Central memory CD4-positive, alpha-beta T cell (primary cell): ENCODE data around the gene ATP8B1.

ENCODE experiments used
- DNase-seq: peaks from one replicate; pipeline ENCODE4 v3.0.0; 2022

ATP8B1 gene

GRCh38 chr18:57715073-57715472, 88.0 kb downstream of the ATP8B1 start:
- DNase-seq, result no peak

DNA sequence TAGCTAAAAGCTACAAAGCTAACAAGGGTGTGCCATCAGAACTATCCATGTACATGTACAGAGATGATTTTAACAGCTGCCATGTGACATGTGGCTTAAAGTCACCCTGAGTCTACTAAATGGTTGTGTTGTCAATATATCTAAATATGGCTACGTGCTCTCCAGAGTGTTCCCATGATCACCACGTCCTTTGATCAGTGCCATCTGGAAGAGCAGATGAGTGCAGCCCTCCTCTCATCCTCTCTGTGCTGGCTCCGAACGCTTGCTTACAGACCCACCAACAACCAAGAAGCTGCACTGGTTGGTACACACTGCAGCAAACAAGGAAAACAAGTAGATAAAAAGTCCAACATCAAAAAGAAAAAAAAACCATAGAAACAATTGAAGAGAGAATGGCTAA, 92.9 kb downstream of the ATP8B1 start:
- DNase-seq, result no peak

- no peak for DNase-seq
Measured at GRCh38 chr18:57709335-57709734, 93.8 kb downstream of the ATP8B1 start.

DNA sequence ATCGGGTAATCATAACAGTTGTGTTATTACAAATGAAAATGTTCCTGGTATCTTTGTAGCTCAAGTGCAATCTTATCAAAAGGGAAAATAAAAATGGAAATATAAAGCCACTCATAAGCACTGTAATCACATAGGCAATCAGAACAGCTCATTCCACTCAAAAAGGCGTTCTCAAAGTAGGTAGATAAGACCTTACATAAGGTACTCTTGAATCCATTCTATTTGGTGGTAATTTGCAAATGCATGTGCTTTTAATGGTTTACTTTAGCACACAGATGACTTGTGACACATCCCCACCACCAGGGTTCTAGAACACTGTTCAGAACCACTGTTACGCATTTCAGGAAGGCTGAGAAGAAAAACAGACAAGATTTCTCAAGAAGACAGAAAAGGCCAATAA, 94.8 kb downstream of the ATP8B1 start:
- no peak for DNase-seq

DNA sequence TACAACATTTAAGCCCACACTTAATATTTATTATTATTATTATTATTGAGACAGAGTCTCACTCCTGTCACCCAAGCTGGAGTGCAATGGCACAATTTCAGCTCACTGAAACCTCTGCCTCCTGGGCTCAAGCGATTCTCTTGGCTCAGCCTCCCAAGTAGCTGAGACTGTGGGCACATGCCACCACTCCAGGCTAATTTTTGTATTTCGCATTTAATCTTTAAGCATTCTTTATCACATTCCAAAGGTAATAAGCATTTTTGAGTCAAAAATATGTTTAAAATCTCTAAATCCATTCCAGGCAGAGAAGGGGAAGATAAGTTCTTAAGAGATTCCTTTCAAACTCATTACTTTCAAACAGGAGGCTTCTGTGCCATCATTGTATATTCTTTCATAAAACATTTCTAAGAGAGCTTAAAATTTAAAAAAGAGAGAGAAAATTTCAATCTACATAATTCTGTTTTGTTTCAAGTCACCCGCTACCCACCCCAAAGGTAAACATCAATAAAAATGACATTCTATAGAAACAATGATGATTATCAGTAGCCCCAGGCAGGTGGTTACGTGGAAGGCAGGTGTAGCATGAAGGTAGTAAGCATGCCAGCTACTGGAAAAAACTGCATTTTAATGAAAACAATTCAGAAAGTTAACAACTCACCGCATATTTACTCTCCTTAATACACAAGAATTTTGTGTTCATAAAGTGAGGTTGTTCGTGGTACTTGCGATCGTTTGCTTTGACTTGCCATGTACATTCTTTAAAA, 97.1 kb downstream of the ATP8B1 start:
- no peak for DNase-seq

DNA sequence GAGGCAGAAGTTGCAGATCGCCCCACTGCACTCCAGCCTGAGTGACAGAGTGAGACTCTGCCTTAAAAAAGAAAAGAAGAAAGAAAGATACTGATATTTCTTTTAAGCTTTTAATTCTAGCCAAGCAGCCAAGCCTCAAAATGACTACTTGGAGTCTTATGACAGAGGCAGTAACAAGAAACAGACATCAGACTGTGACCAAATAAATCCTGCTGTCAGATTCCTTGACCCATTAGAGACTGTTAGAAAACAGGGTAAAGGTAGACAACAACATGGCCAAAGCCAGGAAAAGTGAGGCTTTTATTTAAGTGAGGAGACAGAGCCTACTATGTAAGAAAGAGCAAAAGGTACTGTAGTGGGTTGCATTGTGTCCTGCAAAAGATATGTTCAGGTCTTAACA, 98.1 kb downstream of the ATP8B1 start:
- DNase-seq, result no peak

DNA sequence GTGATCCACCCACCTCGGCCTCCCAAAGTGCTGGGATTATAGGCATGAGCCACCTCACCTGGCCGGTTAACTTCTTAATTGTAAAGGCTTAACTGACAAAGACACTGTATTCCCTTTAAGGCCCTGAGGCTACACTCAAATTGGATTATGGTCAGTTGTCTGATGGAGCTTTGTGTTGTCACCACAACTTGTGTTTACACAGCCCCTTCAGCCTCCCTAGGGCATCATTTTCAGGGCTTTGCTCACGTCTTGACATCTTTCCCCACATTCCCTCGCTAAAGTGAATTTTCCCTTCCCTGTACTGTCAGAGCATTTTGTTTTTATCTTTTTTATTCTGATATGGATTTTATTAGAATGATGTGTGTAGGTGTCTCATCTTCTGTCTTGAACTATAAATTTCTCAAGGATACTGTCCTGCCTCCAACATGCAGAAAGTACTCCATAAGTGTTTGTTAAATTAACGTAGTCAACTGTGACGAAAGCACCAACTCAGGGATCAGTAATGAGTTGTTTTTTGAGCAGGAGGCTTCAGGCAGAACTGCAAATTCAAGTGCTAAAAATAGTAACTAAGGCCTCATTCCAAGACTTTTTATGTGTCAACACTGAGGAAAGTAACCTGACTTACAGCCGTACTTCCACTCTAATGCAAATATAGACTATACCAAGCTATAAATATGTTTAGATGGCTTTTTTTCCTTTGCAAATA, 104.4 kb downstream of the ATP8B1 start:
- no peak for DNase-seq

DNA sequence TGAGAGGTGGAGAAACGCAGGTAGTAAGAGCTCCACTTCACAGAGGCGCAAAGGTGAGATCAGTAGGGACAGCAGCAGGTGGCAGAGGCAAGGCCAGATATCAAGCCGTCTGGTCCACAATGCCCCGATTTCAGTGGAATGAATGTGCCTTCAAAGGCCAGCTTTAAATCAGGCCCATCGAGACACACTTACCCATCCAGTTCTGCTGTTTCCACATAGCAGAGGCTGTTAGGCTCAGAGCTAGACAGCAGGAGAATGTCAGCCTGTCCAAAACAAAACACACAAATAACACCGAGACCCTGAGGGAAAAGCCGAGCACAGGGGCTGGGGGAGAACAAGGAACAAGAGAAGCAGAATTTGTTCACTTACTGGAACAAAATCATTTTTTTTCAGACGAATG, 105.7 kb downstream of the ATP8B1 start:
- DNase-seq, result no peak

GRCh38 chr18:57696271-57696670, 106.8 kb downstream of the ATP8B1 start:
- DNase-seq, result no peak

DNA sequence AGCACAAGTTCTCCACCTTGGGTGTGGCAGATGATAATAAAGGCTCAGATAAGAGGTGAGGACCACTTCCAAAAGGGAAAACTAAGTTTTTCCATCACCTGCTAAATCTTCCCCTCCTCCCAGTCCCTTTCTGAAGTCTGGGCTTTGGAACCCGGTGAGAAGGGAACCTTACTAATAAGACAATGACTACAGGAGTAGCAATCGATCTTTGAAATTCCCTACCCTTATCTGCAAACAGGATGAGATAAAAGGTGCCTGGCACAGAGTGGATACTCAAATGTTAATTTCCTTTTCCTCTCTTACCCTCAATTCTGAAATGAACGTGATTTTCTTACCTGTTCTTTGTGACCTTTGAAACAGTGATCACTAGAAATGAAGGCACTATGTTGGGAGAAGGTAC, 111.8 kb downstream of the ATP8B1 start:
- DNase-seq, result no peak

- DNase-seq, result no peak
Measured at GRCh38 chr18:57687970-57688369, 115.1 kb downstream of the ATP8B1 start.

DNA sequence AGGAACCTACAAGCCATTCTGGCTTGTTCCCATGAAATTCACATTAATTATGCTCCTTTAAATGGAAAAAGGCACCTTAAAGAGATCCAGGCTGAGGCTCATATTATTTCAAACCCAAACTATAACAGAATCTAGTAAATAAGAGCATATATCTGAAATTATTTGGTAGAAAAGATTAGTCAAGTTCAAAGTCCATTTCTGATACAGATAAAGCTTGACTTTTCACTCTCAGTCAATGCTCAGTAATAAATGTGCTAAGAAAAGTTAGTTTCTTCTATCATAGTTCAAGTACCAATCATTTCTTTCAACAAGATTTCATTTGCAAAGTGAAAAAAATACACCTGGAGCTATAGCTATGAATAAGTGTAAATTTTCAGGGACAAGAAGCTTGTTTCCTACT, 119.6 kb downstream of the ATP8B1 start:
- no peak for DNase-seq

- no peak for DNase-seq
Measured at GRCh38 chr18:57677262-57678211, 125.6 kb downstream of the ATP8B1 start.

- no peak for DNase-seq
Measured at GRCh38 chr18:57674891-57675290, 128.2 kb downstream of the ATP8B1 start.

GRCh38 chr18:57670046-57670445, 133.1 kb downstream of the ATP8B1 start:
- no peak for DNase-seq

GRCh38 chr18:57668021-57668420, 135.1 kb downstream of the ATP8B1 start:
- DNase-seq, result no peak

DNA sequence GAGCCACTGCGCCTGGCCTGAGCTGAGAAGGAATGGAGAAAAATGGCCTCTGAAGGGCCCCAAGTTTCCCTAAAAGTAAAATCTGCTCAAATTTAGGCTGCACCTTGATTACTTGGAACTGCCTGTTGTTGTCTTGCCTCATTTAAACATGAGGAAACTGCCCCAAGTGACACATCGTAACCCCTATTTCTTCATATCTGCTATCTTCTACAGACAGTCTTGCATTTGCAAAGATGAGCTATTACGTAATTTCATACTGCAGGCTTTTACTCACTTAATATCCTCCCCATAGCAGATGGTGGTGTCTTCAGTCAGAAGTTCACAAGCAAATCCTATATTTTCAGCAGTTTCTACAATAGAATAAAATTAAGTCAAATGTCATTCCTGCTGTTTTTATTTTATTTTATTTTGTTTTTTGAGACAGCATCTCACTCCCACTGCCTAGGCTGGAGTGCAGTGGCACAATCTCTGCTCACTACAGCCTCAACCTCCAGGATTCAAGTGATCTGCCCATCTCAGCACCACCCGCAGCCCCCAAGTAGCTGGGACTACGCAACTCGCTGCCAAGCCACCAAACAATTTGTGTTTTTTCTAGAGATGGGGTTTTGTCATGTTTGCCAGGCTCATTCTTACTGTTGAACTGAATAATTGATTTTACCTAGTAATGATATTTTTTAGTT, 136.2 kb downstream of the ATP8B1 start:
- DNase-seq, result no peak

- no peak for DNase-seq
Measured at GRCh38 chr18:57664568-57665165, 138.4 kb downstream of the ATP8B1 start.

DNA sequence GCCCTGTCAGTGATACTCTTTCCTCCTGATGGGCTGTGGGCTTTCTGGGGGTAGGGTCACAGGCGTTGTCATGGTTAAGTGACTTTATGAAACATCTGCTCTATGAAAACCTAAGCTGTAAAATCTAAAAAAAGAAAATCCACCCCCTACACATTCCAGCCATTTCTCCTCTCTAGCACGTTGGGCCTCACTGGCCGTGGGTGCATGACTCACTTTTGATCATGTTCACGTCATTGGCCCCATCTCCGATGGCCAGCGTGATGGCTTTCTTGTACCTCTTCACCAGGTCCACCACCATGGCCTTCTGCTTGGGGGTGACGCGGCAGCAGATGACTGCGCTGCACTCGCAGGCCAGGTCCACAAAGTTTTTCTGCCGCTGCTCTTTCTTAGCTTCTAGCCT, 142.2 kb downstream of the ATP8B1 start:
- no peak for DNase-seq

DNA sequence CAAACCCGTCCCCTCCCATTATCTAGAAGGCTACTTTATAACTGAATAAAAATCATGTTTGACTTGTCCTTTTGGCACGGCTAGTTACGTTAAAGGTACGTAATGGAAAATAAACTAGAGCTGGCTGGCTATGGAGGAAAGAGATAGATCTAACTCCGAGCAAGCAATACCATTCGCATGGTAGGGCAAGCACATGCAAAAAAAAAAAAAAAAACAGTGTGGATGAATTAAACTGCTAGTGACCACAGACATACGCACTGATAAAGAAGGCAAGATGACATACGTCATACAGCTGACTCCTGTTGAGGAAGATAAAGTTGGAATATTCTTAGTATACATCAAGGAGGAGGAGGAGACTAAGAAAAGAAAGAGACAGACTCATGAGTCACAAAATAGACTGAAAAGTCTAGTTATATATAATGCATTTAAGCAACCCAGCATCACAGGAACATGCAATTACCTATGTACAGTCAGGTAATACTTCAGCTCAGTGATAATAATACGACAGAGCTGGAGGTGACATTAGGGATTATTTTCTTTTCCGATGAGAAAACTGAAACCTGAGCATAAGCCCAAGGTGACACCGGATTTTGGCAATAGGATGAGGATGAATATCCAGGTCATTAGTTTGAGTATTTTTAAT, 143.5 kb downstream of the ATP8B1 start:
- no peak for DNase-seq

DNA sequence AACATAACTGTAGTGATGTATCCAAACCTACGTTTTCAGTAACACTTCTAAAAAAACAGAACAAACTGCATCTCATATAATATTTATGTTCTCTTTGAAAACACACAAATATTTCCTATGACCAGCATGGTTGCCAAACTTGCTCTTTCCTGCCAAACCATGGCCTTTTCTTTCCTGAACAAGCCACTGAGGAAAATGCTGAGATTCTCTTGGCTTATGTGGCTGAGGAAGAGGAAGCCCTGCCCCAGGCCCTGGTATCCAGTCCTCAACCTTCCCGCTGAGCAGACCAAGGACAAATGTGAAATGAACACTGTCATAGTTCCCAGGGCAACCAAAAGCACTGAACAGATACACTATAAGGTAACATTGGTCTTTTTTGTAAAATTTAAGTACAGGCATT, 145.6 kb downstream of the ATP8B1 start:
- DNase-seq, result no peak

DNA sequence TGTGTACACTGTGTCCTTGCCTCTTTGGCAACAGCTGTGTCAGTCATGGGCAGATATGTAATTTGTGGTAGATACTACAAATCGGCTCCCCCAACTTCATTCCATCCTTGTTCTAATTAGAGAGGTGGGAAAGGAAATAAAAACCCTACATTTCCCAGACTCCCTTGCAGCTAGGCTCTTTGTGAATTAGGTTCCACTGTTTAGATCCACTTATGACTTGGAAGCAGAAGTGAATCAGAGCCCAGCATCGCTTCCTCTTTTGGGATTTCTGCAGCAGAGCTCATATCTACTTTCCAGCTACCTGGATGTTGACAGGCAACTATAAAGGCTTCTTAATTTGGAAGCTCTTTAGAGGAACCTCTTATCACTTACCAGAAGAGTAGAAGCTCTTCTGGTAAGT, 147.4 kb downstream of the ATP8B1 start:
- no peak for DNase-seq
